GOT3 (cell line): ENCODE data around the gene POMP.

Experiments used
- DNase-seq: peaks from one replicate; lab custom pipeline; 2025; ENCODE audit warnings: mixed read lengths; lab: John Stamatoyannopoulos, UW

The POMP gene

GRCh38 chr13:28658796-28659620 is at the start of gene POMP:
POMP (plus strand) TSS chr13:28659130; CDS start chr13:28659185, 55 bp downstream.
- peak; percentile 76 for DNase-seq

GRCh38 chr13:28609381-28609780 is 49.5 kb upstream of the POMP start:
- DNase-seq: no peak

DNA sequence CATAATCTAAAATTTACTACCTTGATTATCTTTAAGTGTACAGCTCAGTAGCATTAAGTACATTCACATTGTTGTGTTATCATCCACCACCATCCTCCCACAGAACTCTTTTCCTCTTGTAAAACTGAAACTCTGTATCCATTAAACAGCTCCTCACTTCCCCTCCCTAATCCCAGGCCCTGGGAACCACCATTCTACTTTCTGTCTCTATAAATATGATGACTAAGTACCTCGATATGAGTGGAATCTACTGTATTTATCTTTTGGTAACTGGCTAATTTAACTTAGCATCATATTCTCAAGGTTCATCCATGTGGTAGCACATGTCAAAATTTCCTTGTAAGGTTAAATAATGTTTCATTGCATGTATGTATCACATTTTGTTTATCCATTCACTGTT is 49.0 kb upstream of the POMP start:
- no peak for DNase-seq

- DNase-seq: no peak
Measured at GRCh38 chr13:28610996-28611395, 47.9 kb upstream of the POMP start.

- DNase-seq: no peak
Measured at GRCh38 chr13:28611654-28612131, 47.2 kb upstream of the POMP start.

GRCh38 chr13:28613562-28613961 is 45.4 kb upstream of the POMP start:
- no peak for DNase-seq

DNA sequence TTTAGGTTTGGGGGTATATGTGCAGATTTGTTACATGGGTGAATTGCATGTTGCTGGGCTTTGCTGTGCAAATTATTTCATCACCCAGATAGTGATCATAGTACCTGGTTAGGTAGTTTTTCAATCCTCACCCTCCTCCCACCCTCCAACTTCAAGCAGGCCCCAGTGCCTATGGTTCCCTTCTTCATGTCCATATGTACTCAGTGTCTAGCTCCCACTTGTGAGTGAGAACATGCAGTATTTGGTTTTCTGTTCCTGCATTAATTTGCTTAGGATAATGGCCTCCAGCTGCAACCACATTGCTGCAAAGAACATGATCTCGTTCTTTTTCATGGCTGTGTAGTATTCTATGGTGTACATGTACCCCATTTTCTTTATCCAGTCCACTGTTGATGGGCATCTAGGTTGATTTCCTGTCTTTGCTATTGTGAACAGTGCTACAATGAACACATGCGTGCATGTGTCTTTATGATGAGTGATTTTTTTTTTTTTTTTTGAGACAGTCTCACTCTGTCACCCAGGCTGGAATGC is 42.9 kb upstream of the POMP start:
- DNase-seq: no peak

- no peak for DNase-seq
Measured at GRCh38 chr13:28618230-28618994, 40.5 kb upstream of the POMP start.

- DNase-seq: no peak
Measured at GRCh38 chr13:28620011-28620830, 38.7 kb upstream of the POMP start.

DNA sequence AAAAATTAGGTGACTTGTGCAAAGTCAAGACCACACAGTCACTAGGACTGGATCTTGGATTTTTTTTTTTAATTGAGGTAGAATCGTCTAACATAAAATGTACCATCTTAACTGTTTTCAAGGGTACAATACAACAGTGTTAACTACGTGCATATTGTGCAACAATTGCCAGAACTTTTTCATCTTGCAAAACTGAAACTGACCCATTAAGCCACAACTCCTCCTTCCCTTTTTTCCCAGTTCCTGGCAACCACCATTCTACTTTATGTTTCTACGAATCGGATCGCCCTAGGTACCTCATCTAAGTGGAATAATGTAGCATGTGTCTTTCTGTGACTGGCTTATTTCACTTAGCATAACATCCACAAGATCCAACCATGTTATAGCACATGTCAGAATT is 37.5 kb upstream of the POMP start:
- DNase-seq: no peak

DNA sequence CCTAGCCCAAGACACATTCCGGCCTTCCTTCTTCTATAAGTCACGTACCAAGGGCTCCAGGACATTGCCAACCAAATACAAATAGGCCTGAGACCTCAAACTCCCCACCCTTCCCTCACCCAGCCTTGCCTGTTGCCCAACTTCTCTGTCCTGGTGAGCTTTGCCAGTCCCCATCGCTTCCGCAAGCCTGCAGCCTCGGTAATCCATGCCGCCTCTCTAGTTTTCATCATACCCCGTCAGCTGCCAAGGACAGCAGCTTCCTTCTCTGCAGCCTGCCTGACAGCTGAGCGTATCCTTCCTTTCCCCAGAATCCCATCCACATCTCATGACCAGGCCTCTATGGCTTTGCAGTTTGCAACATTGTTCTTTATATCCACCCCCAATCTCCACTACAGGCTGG is 36.6 kb upstream of the POMP start:
- DNase-seq: no peak

DNA sequence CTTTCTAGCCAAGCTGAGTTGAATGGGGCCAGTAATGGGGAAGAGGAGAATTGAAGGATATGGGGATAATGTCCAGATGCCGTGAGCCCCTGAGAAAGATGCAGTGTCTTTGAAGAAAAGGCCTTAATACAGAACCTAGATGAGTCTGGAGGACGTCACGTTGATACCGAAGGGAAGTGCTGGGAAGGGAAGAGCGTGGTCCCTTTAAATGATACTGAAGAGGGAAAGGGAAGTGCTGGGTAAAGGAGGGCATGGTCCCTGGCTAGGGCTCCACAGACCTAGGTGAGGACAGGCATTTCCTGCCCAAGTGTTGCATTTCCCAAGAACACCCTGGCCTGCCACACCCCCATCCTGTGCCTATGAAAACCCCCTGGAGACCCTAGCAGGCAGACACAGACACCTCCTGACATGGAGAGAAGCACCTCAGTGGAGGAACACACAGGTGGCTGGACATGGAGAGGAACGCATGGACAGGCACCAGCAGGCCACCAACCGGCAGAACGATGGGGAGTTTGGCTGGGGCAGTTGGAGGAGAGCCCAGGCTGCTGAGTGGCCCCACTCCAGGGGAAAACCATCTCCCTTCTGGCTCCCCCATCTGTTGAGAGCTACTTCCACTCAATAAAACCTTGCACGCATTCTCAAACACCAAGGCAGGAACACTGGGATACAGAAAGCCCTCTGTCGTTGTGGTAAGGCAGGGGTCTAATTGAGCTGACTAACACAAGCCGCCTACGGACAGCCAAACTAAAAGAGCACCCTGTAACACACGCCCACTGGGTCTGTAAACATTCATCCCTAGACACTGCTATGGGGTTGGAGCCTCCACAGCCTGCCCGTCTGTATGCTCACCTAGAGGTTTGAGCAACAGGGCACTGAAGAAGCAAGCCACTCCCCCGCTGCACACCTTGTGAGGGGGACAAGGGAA is 34.9 kb upstream of the POMP start:
- no peak for DNase-seq

GRCh38 chr13:28624707-28625432 is 34.1 kb upstream of the POMP start:
- no peak for DNase-seq

- DNase-seq: no peak
Measured at GRCh38 chr13:28626266-28626665, 32.7 kb upstream of the POMP start.

DNA sequence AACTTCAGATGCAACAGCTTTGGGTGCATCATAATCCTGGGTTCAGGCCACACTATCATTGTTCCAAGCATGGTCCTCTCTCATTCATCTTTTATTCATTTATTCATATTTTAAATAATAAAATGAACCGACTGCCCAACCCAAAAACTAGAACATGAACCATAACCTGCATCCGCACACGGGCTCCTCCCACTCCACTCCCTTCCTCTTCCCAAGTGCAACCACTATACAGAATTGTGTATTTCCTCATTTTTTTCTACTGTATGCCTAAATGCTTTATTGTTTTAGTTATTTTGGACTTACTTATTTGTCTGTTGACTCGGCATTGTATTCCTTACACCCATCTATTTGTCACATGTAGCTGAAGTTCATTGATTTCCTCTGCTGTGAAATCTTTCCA is 30.7 kb upstream of the POMP start:
- no peak for DNase-seq

DNA sequence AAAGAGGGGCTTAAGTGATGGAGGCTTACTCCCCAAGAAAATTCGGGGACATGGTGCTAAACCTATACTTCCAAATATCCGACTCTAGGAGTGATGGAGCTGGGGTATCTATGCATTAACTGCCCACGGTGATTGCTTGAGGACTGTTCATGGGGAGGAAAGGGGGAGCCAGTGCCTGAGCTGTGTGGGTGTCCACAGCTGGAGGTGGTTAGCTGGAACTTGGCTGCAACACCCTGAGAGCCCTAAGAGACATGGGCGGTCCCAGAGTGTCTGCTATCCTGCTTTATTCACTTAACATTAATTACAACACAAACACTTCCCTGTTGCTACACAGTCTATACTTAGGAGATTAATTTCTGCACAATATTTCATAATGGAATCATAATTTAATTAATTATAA is 28.1 kb upstream of the POMP start:
- no peak for DNase-seq

- no peak for DNase-seq
Measured at GRCh38 chr13:28631801-28632200, 27.1 kb upstream of the POMP start.

GRCh38 chr13:28636069-28636468 is 22.9 kb upstream of the POMP start:
- no peak for DNase-seq

- DNase-seq: no peak
Measured at GRCh38 chr13:28636677-28637317, 22.1 kb upstream of the POMP start.
